ENCODE results near the gene CDH12.

Gene CDH12

DNA sequence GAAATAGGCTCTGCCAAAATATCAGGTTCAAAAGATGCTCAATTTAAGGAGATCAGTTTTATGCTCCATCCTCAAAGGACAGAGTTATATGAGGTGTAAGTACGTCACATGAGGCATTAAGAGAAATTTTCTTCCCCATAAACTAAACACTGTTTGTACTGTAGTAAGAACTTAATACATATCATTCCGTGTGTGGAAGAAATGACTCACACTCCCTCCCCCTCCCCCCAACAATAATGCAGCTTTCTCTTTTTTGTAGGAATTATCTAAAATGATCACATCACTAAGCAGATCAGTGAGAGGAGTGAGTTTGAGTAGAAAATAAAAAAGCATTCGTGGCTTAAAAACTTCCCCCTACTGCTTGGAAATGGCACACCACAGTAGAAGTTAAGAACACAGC lies 2.2 kb downstream of the CDH12 start:
- TF ChIP-seq, protein P1, sequence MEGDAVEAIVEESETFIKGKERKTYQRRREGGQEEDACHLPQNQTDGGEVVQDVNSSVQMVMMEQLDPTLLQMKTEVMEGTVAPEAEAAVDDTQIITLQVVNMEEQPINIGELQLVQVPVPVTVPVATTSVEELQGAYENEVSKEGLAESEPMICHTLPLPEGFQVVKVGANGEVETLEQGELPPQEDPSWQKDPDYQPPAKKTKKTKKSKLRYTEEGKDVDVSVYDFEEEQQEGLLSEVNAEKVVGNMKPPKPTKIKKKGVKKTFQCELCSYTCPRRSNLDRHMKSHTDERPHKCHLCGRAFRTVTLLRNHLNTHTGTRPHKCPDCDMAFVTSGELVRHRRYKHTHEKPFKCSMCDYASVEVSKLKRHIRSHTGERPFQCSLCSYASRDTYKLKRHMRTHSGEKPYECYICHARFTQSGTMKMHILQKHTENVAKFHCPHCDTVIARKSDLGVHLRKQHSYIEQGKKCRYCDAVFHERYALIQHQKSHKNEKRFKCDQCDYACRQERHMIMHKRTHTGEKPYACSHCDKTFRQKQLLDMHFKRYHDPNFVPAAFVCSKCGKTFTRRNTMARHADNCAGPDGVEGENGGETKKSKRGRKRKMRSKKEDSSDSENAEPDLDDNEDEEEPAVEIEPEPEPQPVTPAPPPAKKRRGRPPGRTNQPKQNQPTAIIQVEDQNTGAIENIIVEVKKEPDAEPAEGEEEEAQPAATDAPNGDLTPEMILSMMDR (IDR thresholded peaks at IDR 0.05; ENCODE audit: low read length): no peak
- no peak for TF ChIP-seq EZH2 (IDR thresholded peaks at IDR 0.05; ENCODE audit: borderline replicate concordance, low read length)
- H3K4me3 ChIP-seq (ENCODE audit: low read depth, low read length, poor library complexity, severe bottlenecking): no peak overlapping the region
- H3F3A ChIP-seq (ENCODE audit: insufficient read depth, low read length): no peaks in the 10 kb centered on the region
- H3K36me3 ChIP-seq (ENCODE audit: insufficient read depth, low read length): no peaks in the 10 kb centered on the region
- H3K4me2 ChIP-seq (ENCODE audit: low read length): no peak overlapping the region
- no peak overlapping the region for H3K27ac ChIP-seq (ENCODE audit: low read depth, low read length, poor library complexity, severe bottlenecking)
- H2AFZ ChIP-seq (ENCODE audit: low read length): no peak overlapping the region
- H4K20me1 ChIP-seq (ENCODE audit: insufficient read depth, low read length): no peaks in the 10 kb centered on the region
- no peaks in the 10 kb centered on the region for H3K9me3 ChIP-seq (ENCODE audit: low read length)
- H3K27me3 ChIP-seq (ENCODE audit: insufficient read depth, low read length): no peaks in the 10 kb centered on the region
- peaks cover 17% of the 10 kb centered on the region for H3K4me1 ChIP-seq (ENCODE audit: insufficient read depth, low read length, severe bottlenecking)
- H3K9me2 ChIP-seq (ENCODE audit: low read depth, low read length): no peaks in the 10 kb centered on the region
- no peaks in the 10 kb centered on the region for H3K79me2 ChIP-seq (ENCODE audit: insufficient read depth, low read length)
- no peak overlapping the region for H3K9ac ChIP-seq (ENCODE audit: low read length)

DNA sequence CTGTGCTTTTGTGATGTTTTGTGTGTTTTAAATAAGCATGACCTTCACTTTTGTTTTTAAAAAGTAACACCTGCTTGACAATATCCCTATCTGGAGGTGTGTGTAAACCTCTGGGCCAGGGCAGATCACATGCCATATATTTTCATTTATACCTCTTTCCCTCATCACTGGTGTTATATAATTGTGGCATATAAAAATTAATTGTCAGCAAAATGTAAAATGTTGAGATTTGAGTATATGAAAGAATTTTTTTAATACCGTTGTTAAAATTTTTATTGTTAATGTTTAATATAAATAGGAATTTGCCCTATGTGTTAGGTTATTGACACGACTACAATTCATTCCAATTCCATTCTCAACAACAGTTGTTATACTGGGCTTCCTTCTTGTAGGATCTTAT lies 6.5 kb downstream of the CDH12 start:
- no peaks in the 10 kb centered on the region for H3K27me3 ChIP-seq (ENCODE audit: insufficient read depth, low read length)
- no peaks in the 10 kb centered on the region for H3K36me3 ChIP-seq (ENCODE audit: insufficient read depth, low read length)
- H2AFZ ChIP-seq (ENCODE audit: low read length): no peak overlapping the region
- H4K20me1 ChIP-seq (ENCODE audit: insufficient read depth, low read length): no peaks in the 10 kb centered on the region
- H3K4me1 ChIP-seq (ENCODE audit: insufficient read depth, low read length, severe bottlenecking): no peaks in the 10 kb centered on the region
- H3K4me2 ChIP-seq (ENCODE audit: low read length): no peak overlapping the region
- no peak overlapping the region for H3K9ac ChIP-seq (ENCODE audit: low read length)
- no peaks in the 10 kb centered on the region for H3F3A ChIP-seq (ENCODE audit: insufficient read depth, low read length)
- no peaks in the 10 kb centered on the region for H3K9me3 ChIP-seq (ENCODE audit: low read length)
- no peaks in the 10 kb centered on the region for H3K79me2 ChIP-seq (ENCODE audit: insufficient read depth, low read length)
- H3K9me2 ChIP-seq (ENCODE audit: low read depth, low read length): no peaks in the 10 kb centered on the region
- no peak for TF ChIP-seq EZH2 (IDR thresholded peaks at IDR 0.05; ENCODE audit: borderline replicate concordance, low read length)
- TF ChIP-seq, protein P1 (IDR thresholded peaks at IDR 0.05; ENCODE audit: low read length): no peak
- no peak overlapping the region for H3K27ac ChIP-seq (ENCODE audit: low read depth, low read length, poor library complexity, severe bottlenecking)
- H3K4me3 ChIP-seq (ENCODE audit: low read depth, low read length, poor library complexity, severe bottlenecking): no peak overlapping the region

DNA sequence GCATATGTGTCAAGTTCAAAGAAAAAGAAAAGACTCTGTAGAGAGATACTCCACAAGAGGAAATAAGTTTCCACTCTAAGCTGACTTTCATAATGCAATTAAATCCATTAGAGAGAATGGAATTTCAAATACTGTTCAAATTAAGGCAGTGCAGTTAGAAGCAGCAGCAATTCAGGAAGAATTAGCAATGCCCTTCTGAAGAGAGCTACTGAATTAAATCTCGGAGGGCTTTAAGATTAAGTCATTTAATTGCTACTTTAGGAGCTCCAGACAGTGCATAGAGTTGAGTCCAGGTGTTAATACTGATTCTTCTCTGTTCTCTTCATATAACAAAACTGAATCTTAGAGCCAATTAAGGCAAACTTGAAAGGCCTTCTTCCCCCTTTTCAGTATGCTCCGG lies 8.5 kb downstream of the CDH12 start:
- H3K4me2 ChIP-seq (ENCODE audit: low read length): no peak overlapping the region
- no peak overlapping the region for H3K4me3 ChIP-seq (ENCODE audit: low read depth, low read length, poor library complexity, severe bottlenecking)
- H3F3A ChIP-seq (ENCODE audit: insufficient read depth, low read length): no peaks in the 10 kb centered on the region
- no peaks in the 10 kb centered on the region for H3K79me2 ChIP-seq (ENCODE audit: insufficient read depth, low read length)
- H3K4me1 ChIP-seq (ENCODE audit: insufficient read depth, low read length, severe bottlenecking): no peaks in the 10 kb centered on the region
- no peaks in the 10 kb centered on the region for H4K20me1 ChIP-seq (ENCODE audit: insufficient read depth, low read length)
- H3K9me3 ChIP-seq (ENCODE audit: low read length): no peaks in the 10 kb centered on the region
- H3K9ac ChIP-seq (ENCODE audit: low read length): no peak overlapping the region
- H3K27me3 ChIP-seq (ENCODE audit: insufficient read depth, low read length): no peaks in the 10 kb centered on the region
- H2AFZ ChIP-seq (ENCODE audit: low read length): no peak overlapping the region
- no peaks in the 10 kb centered on the region for H3K36me3 ChIP-seq (ENCODE audit: insufficient read depth, low read length)
- H3K9me2 ChIP-seq (ENCODE audit: low read depth, low read length): no peaks in the 10 kb centered on the region
- TF ChIP-seq, protein P1 (IDR thresholded peaks at IDR 0.05; ENCODE audit: low read length): no peak
- no peak for TF ChIP-seq EZH2 (IDR thresholded peaks at IDR 0.05; ENCODE audit: borderline replicate concordance, low read length)
- H3K27ac ChIP-seq (ENCODE audit: low read depth, low read length, poor library complexity, severe bottlenecking): no peak overlapping the region

All from OCI-LY1 (cell line).